SK-N-SH treated with all-trans-retinoic acid at 6 μM for 48 hours (cell line): Measurements from ENCODE around the gene PDGFRB.

Experiments used
- ATAC-seq: fragments of 200-7000 bp; cut with Tn5 transposase; 3 replicates; pipeline ENCODE4 v1.9.1; 2020; ENCODE audit warnings: mild to moderate bottlenecking, moderate library complexity
- ARNTL ChIP-seq: fragments of 450-650 bp; formaldehyde crosslinking; IDR thresholded peaks from 2 replicates; pipeline ENCODE4 v1.5.0; 2020; ENCODE audit warnings: low read depth, mild to moderate bottlenecking, moderate library complexity, borderline replicate concordance
- CSDC2 ChIP-seq: fragments of 250-450 bp; sonication (Bioruptor Pico); IDR thresholded peaks from 2 replicates; pipeline ENCODE4 v1.5.0; 2020; ENCODE audit warnings: mild to moderate bottlenecking, moderate library complexity
- ESRRG ChIP-seq: fragments of 250-450 bp; sonication (Bioruptor Pico); IDR thresholded peaks from 2 replicates; pipeline ENCODE4 v1.6.1; 2021; ENCODE audit warnings: mild to moderate bottlenecking
- GLIS3 ChIP-seq: fragments of 250-450 bp; sonication (Bioruptor Pico); IDR thresholded peaks from 2 replicates; pipeline ENCODE4 v1.5.0; 2020; ENCODE audit warnings: mild to moderate bottlenecking, moderate library complexity
- OSR1 ChIP-seq: fragments of 250-450 bp; sonication (Bioruptor Pico); IDR thresholded peaks from 2 replicates; pipeline ENCODE4 v1.8.0; 2022; ENCODE audit warnings: moderate library complexity, mild to moderate bottlenecking, inconsistent platforms
- PPARA ChIP-seq: fragments of 250-450 bp; sonication (Bioruptor Pico); IDR thresholded peaks from 2 replicates; pipeline ENCODE4 v1.5.0; 2020; ENCODE audit warnings: mild to moderate bottlenecking, borderline replicate concordance
- TCF4 ChIP-seq: fragments of 250-450 bp; sonication (Bioruptor Pico); IDR thresholded peaks from 2 replicates; pipeline ENCODE4 v1.8.0; 2021; ENCODE audit warnings: mild to moderate bottlenecking, moderate library complexity, borderline replicate concordance
- TOX ChIP-seq: fragments of 250-450 bp; sonication (Bioruptor Pico); IDR thresholded peaks from 2 replicates; pipeline ENCODE4 v1.8.0; 2021; ENCODE audit warnings: mild to moderate bottlenecking, moderate library complexity, borderline replicate concordance
- ZFP3 ChIP-seq: fragments of 250-450 bp; sonication (Bioruptor Pico); IDR thresholded peaks from 2 replicates; pipeline ENCODE4 v1.5.0; 2020; ENCODE audit warnings: mild to moderate bottlenecking, moderate library complexity
- ZFP30 ChIP-seq: fragments of 450-650 bp; formaldehyde crosslinking; IDR thresholded peaks from 2 replicates; pipeline ENCODE4 v1.5.0; 2022; ENCODE audit warnings: mild to moderate bottlenecking, moderate library complexity
- ZNF565 ChIP-seq: fragments of 450-650 bp; formaldehyde crosslinking; conservative IDR thresholded peaks from 2 replicates; pipeline ENCODE4 v1.5.0; 2020; ENCODE audit warnings: low read depth, mild to moderate bottlenecking, moderate library complexity
- TF ChIP-seq, protein P1 (sequence below): fragments of 250-450 bp; sonication (Bioruptor Pico); IDR thresholded peaks from 2 replicates; pipeline ENCODE4 v1.8.0; 2020; ENCODE audit warnings: mild to moderate bottlenecking, moderate library complexity, borderline replicate concordance
- TF ChIP-seq, protein P2 (sequence below): fragments of 250-450 bp; sonication (Bioruptor Pico); IDR thresholded peaks from 2 replicates; pipeline ENCODE4 v1.8.0; 2021; ENCODE audit warnings: low read depth, mild to moderate bottlenecking, moderate library complexity, borderline replicate concordance

The PDGFRB gene

DNA sequence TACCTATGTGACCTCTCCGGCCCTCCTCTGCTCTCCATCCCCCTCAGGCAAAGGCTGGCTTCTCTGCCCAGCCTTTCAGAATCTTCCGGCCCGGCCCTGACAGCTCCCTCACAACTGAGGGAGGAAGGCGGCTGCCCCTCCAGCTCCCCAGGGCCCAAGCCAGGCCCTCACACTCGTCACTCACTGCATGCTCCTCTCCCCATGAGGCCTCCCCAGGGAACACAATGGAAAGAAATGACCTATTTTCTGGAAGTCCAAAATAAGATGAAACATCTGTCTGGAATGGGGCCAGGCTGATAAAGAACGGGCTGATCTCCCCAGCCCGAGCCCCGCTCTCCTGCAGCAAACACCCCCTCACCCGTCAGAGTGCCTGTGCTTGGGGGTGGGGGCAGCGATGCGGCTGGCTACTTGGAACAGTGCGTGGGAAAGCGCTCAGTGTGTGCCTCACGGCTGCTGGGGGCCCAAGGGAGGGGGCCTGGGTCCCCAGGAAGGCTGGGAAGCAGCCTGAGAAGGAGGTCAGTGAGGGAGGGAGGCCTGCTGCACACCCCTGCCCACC is 11.3 kb downstream of the PDGFRB start:
- TF ChIP-seq ARNTL (CRISPR knock-in tag), result no peak
- TF ChIP-seq, protein P1, sequence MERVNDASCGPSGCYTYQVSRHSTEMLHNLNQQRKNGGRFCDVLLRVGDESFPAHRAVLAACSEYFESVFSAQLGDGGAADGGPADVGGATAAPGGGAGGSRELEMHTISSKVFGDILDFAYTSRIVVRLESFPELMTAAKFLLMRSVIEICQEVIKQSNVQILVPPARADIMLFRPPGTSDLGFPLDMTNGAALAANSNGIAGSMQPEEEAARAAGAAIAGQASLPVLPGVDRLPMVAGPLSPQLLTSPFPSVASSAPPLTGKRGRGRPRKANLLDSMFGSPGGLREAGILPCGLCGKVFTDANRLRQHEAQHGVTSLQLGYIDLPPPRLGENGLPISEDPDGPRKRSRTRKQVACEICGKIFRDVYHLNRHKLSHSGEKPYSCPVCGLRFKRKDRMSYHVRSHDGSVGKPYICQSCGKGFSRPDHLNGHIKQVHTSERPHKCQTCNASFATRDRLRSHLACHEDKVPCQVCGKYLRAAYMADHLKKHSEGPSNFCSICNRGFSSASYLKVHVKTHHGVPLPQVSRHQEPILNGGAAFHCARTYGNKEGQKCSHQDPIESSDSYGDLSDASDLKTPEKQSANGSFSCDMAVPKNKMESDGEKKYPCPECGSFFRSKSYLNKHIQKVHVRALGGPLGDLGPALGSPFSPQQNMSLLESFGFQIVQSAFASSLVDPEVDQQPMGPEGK, result 0 out of 2 replicates have a peak, but pooled peaks have one; percentile 32
- no peak; the same call in 1 of the 3 replicates for ATAC-seq

DNA sequence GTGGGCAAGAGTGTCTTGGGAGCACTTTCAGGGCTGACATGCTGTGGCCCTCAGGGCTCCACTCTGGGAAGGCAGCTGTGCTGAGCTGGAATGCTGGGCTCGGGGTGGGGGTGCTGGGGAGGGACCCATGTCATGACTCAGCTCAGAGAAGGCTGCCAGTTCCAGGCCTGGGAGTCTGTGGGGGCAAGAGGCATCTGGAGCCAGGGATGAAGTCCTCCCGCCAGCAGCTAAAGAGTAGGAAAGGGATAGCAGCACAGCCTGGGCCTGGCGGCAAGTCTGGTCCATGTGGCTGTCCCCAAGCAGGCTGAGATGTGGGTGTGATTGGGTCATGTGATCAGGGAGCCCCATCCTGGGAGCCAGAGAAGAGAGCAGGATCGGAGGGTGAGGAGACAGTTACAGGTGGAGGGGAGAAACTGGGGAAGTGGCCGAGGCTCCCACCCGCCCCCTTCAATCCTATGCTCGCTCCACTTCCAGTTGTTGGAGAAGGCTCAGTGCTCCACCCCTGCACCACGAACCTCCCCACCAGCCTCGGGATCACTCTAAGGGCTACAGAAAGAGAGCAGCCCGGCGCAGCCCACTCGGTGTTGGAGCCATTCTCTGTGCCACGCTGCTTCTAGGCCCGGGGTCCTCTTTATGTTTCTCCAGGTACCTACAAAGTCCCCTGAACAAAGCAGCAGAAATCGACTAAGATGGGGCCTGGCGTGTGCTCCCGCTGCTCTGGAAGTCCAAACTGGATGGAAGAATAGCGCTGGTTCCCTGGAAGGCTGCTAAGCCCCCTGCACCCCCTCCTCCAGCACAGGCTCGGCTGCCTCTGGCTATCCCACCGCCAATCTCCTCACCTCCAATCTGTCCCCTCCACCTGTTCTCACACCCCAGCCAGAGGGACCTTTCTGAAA is 12.0 kb downstream of the PDGFRB start:
- TF ChIP-seq, protein P2, sequence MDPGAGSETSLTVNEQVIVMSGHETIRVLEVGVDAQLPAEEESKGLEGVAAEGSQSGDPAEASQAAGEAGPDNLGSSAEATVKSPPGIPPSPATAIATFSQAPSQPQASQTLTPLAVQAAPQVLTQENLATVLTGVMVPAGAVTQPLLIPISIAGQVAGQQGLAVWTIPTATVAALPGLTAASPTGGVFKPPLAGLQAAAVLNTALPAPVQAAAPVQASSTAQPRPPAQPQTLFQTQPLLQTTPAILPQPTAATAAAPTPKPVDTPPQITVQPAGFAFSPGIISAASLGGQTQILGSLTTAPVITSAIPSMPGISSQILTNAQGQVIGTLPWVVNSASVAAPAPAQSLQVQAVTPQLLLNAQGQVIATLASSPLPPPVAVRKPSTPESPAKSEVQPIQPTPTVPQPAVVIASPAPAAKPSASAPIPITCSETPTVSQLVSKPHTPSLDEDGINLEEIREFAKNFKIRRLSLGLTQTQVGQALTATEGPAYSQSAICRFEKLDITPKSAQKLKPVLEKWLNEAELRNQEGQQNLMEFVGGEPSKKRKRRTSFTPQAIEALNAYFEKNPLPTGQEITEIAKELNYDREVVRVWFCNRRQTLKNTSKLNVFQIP (CRISPR knock-in tag), result no peak
- TF ChIP-seq, protein P1, result peak; percentile 90; the same call in 1 of the 2 replicates
- TF ChIP-seq ZFP3 (CRISPR knock-in tag), result 0 out of 2 replicates have a peak, but pooled peaks have one; percentile 21
- ATAC-seq, result peak; percentile 67

DNA sequence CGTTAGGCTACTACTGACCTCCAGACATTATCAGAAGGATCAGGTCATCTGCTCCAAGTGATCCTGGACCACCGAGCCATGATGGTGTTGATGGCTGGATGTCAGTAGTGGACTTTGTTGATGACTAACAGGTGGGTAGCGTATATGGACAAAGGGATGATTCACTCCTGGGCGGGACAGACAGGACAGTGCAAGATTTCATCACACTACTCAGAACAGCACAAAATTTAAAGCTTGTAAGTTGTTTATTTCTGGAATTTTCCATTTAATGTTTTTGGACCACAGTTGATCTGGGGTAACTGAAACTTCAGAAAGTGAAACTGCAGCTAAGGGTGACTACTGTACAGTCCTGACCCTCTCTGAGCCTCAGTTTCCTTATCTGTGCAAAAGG is 12.7 kb downstream of the PDGFRB start:
- TF ChIP-seq TCF4 (CRISPR knock-in tag), result no peak
- no peak for TF ChIP-seq ZFP30 (CRISPR knock-in tag)
- TF ChIP-seq GLIS3 (CRISPR knock-in tag), result no peak
- TF ChIP-seq, protein P1, result no peak
- TF ChIP-seq PPARA, result no peak
- no peak for TF ChIP-seq ESRRG (CRISPR knock-in tag)
- TF ChIP-seq OSR1 (CRISPR knock-in tag), result no peak
- TF ChIP-seq TOX, result no peak
- ATAC-seq, result peak; percentile 64

DNA sequence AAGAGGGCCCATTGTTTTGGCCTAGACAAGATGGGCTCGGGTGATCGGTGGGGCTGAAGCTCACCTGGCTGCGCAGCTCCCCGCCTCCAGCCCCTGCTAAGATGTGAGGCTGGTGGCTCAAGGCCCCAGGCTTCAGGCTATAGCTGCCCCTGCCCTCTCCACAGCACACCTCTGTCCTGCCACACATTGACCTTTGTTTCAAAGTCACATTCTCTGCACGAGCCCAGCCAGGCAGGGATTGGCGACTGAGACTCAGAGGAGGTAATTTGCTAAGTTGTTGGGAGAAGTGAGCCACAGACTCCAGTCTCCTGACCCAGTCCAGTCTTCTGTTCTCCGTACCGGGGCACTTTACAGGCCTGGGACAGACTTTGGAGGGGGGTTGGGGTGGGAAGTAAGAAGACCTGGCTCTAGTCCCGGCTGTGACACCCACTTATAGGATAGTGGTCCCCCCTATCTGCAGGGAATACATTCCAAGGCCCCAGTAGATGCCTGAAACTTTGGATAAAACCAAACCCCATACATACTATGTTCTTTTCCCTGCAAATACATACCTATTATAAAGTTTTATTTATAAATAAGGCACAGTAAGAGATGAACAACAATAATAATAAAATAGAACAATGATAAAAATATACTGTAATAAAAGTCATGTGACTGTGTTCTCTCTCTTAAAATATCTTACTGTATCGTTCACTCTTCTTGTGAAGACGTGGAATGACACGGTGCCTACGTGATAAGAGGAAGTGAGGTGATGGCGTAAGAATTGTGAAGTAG is 13.3 kb downstream of the PDGFRB start:
- TF ChIP-seq OSR1 (CRISPR knock-in tag) (no peak), ZFP3 (CRISPR knock-in tag) (0 out of 2 replicates have a peak, but pooled peaks have one; percentile 11)
- ATAC-seq, result peak; percentile 6; the same call in 2 of the 3 replicates

DNA sequence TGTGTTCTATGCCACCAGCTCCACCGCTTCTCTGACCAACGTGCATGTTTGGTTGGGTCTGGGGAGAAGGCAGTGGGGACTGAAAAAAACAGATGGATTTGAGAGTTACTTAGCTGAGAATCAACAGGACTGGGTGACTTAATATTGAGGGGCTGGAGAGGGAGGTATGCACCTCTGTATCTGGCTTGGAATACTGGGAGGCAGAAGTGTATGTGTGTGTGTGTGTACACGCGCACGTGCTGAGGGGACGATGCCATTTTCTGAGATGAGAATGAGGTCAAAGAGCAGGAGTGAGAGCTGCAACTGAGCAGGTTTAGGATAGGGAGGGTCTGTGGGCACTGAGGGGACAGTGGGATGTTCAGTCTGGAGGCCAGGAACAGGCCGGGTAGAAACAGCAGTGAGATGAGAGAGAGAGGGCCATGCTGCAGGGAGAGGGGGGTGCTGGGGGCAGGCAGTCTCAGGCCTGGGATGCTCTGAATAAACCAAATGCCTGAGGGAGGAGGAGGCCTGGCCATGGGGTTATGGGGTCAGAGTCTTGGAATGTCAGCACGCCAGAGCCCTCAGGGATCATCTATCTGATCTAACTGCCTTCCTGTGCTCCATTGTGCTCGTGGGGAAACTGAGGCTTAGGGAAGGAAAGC is 14.0 kb downstream of the PDGFRB start:
- ATAC-seq, result peak; percentile 29

DNA sequence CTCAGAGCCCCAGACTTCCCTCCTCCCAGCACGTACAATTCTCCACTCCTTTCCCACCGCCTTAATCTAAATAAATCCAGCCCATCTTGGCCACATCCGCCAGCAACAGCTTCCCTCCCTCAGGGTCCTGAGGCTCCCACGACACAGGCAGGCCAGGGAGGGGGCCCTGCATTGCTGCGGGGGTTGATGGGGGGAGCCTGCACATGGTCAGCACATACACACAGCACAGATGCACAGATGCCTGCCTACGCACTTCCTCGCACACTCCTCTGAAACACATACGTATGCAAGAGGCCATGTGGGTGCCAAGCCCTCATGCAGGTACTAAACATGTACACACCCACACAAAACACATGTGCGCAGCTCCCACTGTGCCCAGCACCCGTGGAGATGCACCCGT is 14.8 kb downstream of the PDGFRB start:
- ATAC-seq, result no peak
- no peak for TF ChIP-seq ARNTL (CRISPR knock-in tag)
- TF ChIP-seq CSDC2 (CRISPR knock-in tag), result no peak
- TF ChIP-seq, protein P1, result no peak
- peak; percentile 89 for TF ChIP-seq TCF4 (CRISPR knock-in tag)

More for the DNA sequence above, 14.0 kb downstream of the PDGFRB start:
- TF ChIP-seq ZNF565 (CRISPR knock-in tag) (0 out of 2 replicates have a peak, but pooled peaks have one; percentile 18), CSDC2 (CRISPR knock-in tag) (0 out of 2 replicates have a peak, but pooled peaks have one; percentile 21), GLIS3 (CRISPR knock-in tag) (no peak)
